Glutamatergic neuron (in vitro differentiated cells): ENCODE results near the gene LDLRAD2. TPM values are rescaled to one million over a fixed set of nuclear protein-coding genes. Genes with fewer than 3 reads are reported as not detected.

Experiments
- DNase-seq: peaks from one replicate; pipeline ENCODE4 v3.0.0; 2022
- H3K27ac Mint-ChIP-seq: one replicate; pipeline ENCODE4 v1.8.0; 2020; ENCODE audit warnings: mild to moderate bottlenecking, mixed read lengths, inconsistent platforms; ENCODE audit not compliant: unreplicated experiment
- H3K27me3 Mint-ChIP-seq: one replicate; pipeline ENCODE4 v1.8.0; 2020; ENCODE audit warnings: mild to moderate bottlenecking, moderate library complexity, mixed read lengths, inconsistent platforms; ENCODE audit not compliant: unreplicated experiment
- H3K36me3 Mint-ChIP-seq: one replicate; pipeline ENCODE4 v1.8.0; 2020; ENCODE audit warnings: mild to moderate bottlenecking, mixed read lengths, inconsistent platforms; ENCODE audit not compliant: unreplicated experiment
- H3K4me1 Mint-ChIP-seq: one replicate; pipeline ENCODE4 v1.8.0; 2020; ENCODE audit warnings: mild to moderate bottlenecking, low read depth, mixed read lengths, inconsistent platforms; ENCODE audit not compliant: unreplicated experiment
- H3K4me3 Mint-ChIP-seq: one replicate; pipeline ENCODE4 v1.8.0; 2020; ENCODE audit warnings: mild to moderate bottlenecking, mixed read lengths, inconsistent platforms; ENCODE audit not compliant: unreplicated experiment
- H3K9me3 Mint-ChIP-seq: one replicate; pipeline ENCODE4 v1.8.0; 2020; ENCODE audit warnings: mild to moderate bottlenecking, moderate library complexity, mixed read lengths, inconsistent platforms; ENCODE audit not compliant: unreplicated experiment
- CTCF ChIP-seq: fragments of 200-600 bp; sonication (generic); IDR thresholded peaks from one replicate; pipeline ENCODE4 v1.5.0; 2021; ENCODE audit not compliant: partially characterized antibody, unreplicated experiment
- total RNA-seq: library from RNA; stranded (reverse); fragmentation: NEBNext Ultra II Directional; extraction: Animal tissue kit (Norgen Biotek cat#: 25700); gene quantifications from one replicate; pipeline ENCODE4 v1.2.1, GENCODE V29; 2021; ENCODE audit not compliant: unreplicated experiment

The LDLRAD2 gene
- total RNA-seq, 1 donor from 2014 or later: not detected

DNA sequence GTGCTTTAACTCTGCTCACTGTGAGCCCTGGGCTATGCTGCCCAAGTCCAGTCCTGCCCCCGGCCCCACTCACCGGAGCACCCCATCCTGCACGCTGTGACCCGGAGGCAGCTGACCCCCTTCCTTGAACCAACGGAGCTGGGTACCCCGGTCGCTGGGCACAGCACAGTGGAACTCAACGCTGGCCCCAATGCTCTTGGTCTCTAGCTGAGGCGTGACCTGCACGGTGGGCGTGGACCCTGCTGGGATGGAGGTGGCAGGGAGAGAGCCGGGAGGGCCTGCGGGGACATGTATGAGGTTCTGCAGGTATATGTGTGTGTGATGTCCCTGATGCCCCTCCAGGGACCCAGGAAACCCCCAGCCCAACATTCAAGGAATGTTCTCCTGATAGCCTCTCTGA is 24.7 kb downstream of the LDLRAD2 start:
- TF ChIP-seq CTCF: no peak
- peaks cover 10% of the 10 kb centered on the region for H3K9me3 Mint-ChIP-seq
- peaks cover 14% of the 10 kb centered on the region for H3K36me3 Mint-ChIP-seq
- no peak overlapping the region for H3K27ac Mint-ChIP-seq
- no peaks in the 10 kb centered on the region for H3K4me1 Mint-ChIP-seq
- DNase-seq: no peak
- H3K27me3 Mint-ChIP-seq: peaks cover 10% of the 10 kb centered on the region
- no peak overlapping the region for H3K4me3 Mint-ChIP-seq

DNA sequence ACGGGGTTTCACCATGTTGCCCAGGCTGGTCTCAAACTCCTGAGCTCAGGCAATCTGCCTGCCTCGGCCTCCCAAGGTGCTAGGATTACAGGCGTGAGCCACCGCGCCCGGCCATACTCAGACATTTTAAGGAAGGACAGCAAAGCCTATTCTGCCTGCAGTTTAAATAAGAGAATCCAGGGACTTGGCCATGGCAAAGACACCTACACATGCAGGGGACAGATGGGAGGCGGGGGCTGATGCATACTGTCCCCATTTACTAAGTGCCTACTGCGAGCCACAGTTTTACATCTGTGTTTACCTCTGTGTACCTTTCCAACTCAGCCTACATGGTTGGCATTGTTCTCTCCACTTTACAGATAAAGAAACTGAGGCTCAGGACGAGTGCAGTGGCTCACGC is 25.4 kb downstream of the LDLRAD2 start:
- DNase-seq: no peak
- Mint-ChIP-seq H3K4me3 (no peak overlapping the region), H3K27ac (no peak overlapping the region), H3K27me3 (peaks cover 8% of the 10 kb centered on the region), H3K9me3 (peaks cover 10% of the 10 kb centered on the region), H3K36me3 (peaks cover 14% of the 10 kb centered on the region), H3K4me1 (no peaks in the 10 kb centered on the region)
- TF ChIP-seq CTCF: no peak

- no peak for TF ChIP-seq CTCF
- no peaks in the 10 kb centered on the region for H3K4me1 Mint-ChIP-seq
- no peak overlapping the region for H3K4me3 Mint-ChIP-seq
- no peak for DNase-seq
- H3K9me3 Mint-ChIP-seq: peaks cover 8% of the 10 kb centered on the region
- no peak overlapping the region for H3K27ac Mint-ChIP-seq
- H3K27me3 Mint-ChIP-seq: peaks cover 6% of the 10 kb centered on the region
- peaks cover 14% of the 10 kb centered on the region for H3K36me3 Mint-ChIP-seq
Observed at GRCh38 chr1:21838359-21839157, 26.5 kb downstream of the LDLRAD2 start.

- H3K4me1 Mint-ChIP-seq: no peaks in the 10 kb centered on the region
- peaks cover 6% of the 10 kb centered on the region for H3K36me3 Mint-ChIP-seq
- DNase-seq: no peak
- H3K27ac Mint-ChIP-seq: no peak overlapping the region
- peaks cover 4% of the 10 kb centered on the region for H3K27me3 Mint-ChIP-seq
- peaks cover 5% of the 10 kb centered on the region for H3K9me3 Mint-ChIP-seq
- no peak overlapping the region for H3K4me3 Mint-ChIP-seq
- no peak for TF ChIP-seq CTCF
Observed at GRCh38 chr1:21839337-21840037, 27.4 kb downstream of the LDLRAD2 start.

GRCh38 chr1:21840981-21841380 is 28.9 kb downstream of the LDLRAD2 start:
- Mint-ChIP-seq H3K9me3 (no peaks in the 10 kb centered on the region), H3K27me3 (no peaks in the 10 kb centered on the region), H3K4me3 (no peak overlapping the region), H3K36me3 (no peaks in the 10 kb centered on the region), H3K27ac (no peak overlapping the region), H3K4me1 (no peaks in the 10 kb centered on the region)
- DNase-seq: no peak
- TF ChIP-seq CTCF: no peak
